K562 (cell line): ENCODE measurements around the gene EFNA2. TPM values are rescaled to one million over a fixed set of nuclear protein-coding genes. Genes with fewer than 3 reads are reported as not detected.
A peak's percentile ranks its signal among the peaks of the same experiment; 100 is the strongest.

Experiments
- ADNP ChIP-seq: fragments of 200-800 bp; sonication (Bioruptor generic); IDR thresholded peaks from 2 replicates; pipeline ENCODE4 v1.6.1; 2016; ENCODE audit warnings: missing genetic modification characterization, missing compliant biosample characterization
- CCAR2 ChIP-seq: fragments of 200-400 bp; formaldehyde crosslinking; IDR thresholded peaks from 2 replicates; pipeline ENCODE4 v1.6.1; 2017; ENCODE audit warnings: mild to moderate bottlenecking, low read depth, low read length
- CEBPB ChIP-seq: fragments of 450-650 bp; IDR thresholded peaks from 2 replicates; pipeline ENCODE4 v1.6.1; 2016; ENCODE audit warnings: missing genetic modification characterization, missing compliant biosample characterization
- CHD4 ChIP-seq: fragments of 200-600 bp; sonication (generic); IDR thresholded peaks from 3 replicates; pipeline ENCODE4 v1.6.1; 2012; ENCODE audit warnings: low read depth, mild to moderate bottlenecking, mixed read lengths, low read length, inconsistent platforms; ENCODE audit not compliant: insufficient read depth, insufficient replicate concordance, poor library complexity, severe bottlenecking
- FOXK1 ChIP-seq: sonication (generic); formaldehyde crosslinking; IDR thresholded peaks from 2 replicates; pipeline ENCODE4 v1.8.0; 2022; ENCODE audit warnings: missing genetic modification reagents, mild to moderate bottlenecking, borderline replicate concordance
- HCFC1 ChIP-seq: IDR thresholded peaks from 2 replicates; pipeline ENCODE4 v1.6.1; 2012; ENCODE audit warnings: low read depth, low read length, improper control_type of control experiment
- HDAC6 ChIP-seq: IDR thresholded peaks from 2 replicates; pipeline ENCODE4 v1.6.1; 2012; ENCODE audit warnings: low read depth, mild to moderate bottlenecking, control low read depth, inconsistent platforms, low read length, moderate library complexity
- ID3 ChIP-seq, 2 experiments: fragments of 250-450 bp in 1 of 2; fragments of 450-650 bp in 1 of 2; sonication (Bioruptor Pico) in 1 of 2; IDR thresholded peaks; 2 replicates each; pipeline versions ENCODE4 v1.6.1 to v1.8.0; 2016 to 2021; ENCODE audit warnings: mild to moderate bottlenecking in 2 of 2, moderate library complexity in 2 of 2, missing compliant biosample characterization in 1 of 2, missing genetic modification characterization in 1 of 2
- MAFF ChIP-seq: IDR thresholded peaks from 2 replicates; pipeline ENCODE4 v1.6.1; 2012; ENCODE audit warnings: low read length, improper control_type of control experiment
- MCM3 ChIP-seq: fragments of 450-650 bp; IDR thresholded peaks from 2 replicates; pipeline ENCODE4 v1.6.1; 2016
- MCM5 ChIP-seq: fragments of 450-650 bp; IDR thresholded peaks from 2 replicates; pipeline ENCODE4 v1.6.1; 2016; ENCODE audit warnings: low read depth
- RBM25 ChIP-seq: fragments of 200-400 bp; formaldehyde crosslinking; IDR thresholded peaks from 2 replicates; pipeline ENCODE4 v1.6.1; 2018; ENCODE audit warnings: low read length, low read depth, moderate library complexity; ENCODE audit not compliant: severe bottlenecking
- SUPT5H ChIP-seq: fragments of 450-650 bp; IDR thresholded peaks from 2 replicates; pipeline ENCODE4 v1.6.1; 2016
- TEAD1 ChIP-seq, 2 experiments: fragments of 450-650 bp in 1 of 2; sonication (generic) in 1 of 2; formaldehyde crosslinking; IDR thresholded peaks; 2 replicates each; pipeline versions ENCODE4 v1.4.0 to v1.8.0; 2020 to 2022; ENCODE audit warnings: mild to moderate bottlenecking in 2 of 2, missing genetic modification reagents in 1 of 2
- ZBTB40 ChIP-seq, 2 experiments: fragments of 450-650 bp in 1 of 2; sonication (generic) in 1 of 2; formaldehyde crosslinking in 1 of 2; IDR thresholded peaks; 2 replicates each; pipeline versions ENCODE4 v1.7.1 to v1.9.0; 2016 to 2022; ENCODE audit warnings: inconsistent platforms in 1 of 2, mild to moderate bottlenecking in 1 of 2, missing genetic modification reagents in 1 of 2
- polyA plus RNA-seq, 8 experiments: library from polyadenylated mRNA; depleted of rRNA in 4 of 8; stranded (reverse) in 5 of 8; unstranded in 3 of 8; fragments of >200 nt; fragmentation: Nextera tagmentation in 2 of 8; fragmentation: Illumina TruSeq in 1 of 8; extraction: Ambion mirVana in 2 of 8; extraction: Trizol in 1 of 8; gene quantifications; 2 replicates each; pipeline versions ENCODE4 v1.2.1 to v1.2.3, GENCODE V29; 2011 to 2014; ENCODE audit warnings: inconsistent platforms in 1 of 8, missing spikeins in 1 of 8
- total RNA-seq, 7 experiments: library from RNA; depleted of rRNA in 6 of 7; stranded (reverse); fragments of >200 nt in 6 of 7; fragmentation: Illumina TruSeq in 2 of 7; extraction: Trizol in 2 of 7; gene quantifications; 2 replicates each; pipeline versions ENCODE4 v1.2.1 to v1.2.3, GENCODE V29; 2011 to 2021; ENCODE audit warnings: low replicate concordance in 1 of 7

EFNA2 gene
- total and polyA plus RNA-seq, 9 of the 15 experiments (the other 6 are each of a cell fraction or from before 2014, with no cell fraction given), result 0.11 to 0.44 (median 0.15) TPM; not detected in 6

GRCh38 chr19:1248786-1249297 is 36.8 kb upstream of the EFNA2 start (continued):
- TF ChIP-seq CEBPB (tag), result no peak
- no peak for TF ChIP-seq RBM25
- no peak for TF ChIP-seq ZBTB40 (IDR thresholded peaks at IDR 0.05)
- TF ChIP-seq ZBTB40 (CRISPR knock-in tag; IDR thresholded peaks at IDR 0.05), result no peak
- TF ChIP-seq SUPT5H, result no peak
- no peak for TF ChIP-seq HDAC6
- TF ChIP-seq ID3 (CRISPR knock-in tag; IDR thresholded peaks at IDR 0.05), result no peak
- no peak for TF ChIP-seq ID3 (tag; IDR thresholded peaks at IDR 0.05)
- no peak for TF ChIP-seq FOXK1
- TF ChIP-seq CHD4, result no peak
- TF ChIP-seq ADNP (tag), result no peak
- TF ChIP-seq CCAR2, result no peak
- no peak for TF ChIP-seq MCM5
- TF ChIP-seq MCM3, result no peak
- peak in 1 of 2 experiments; percentile 38; a peak in 1 of 4 replicates for TF ChIP-seq TEAD1 (CRISPR knock-in tag; IDR thresholded peaks at IDR 0.05)
- no peak for TF ChIP-seq HCFC1
- TF ChIP-seq MAFF, result no peak
